IPS-20b (cell line): ENCODE measurements around the gene SEL1L3.

Experiments
- H3K27ac ChIP-seq: one replicate; pipeline ENCODE4 v1.5.1; 2013; ENCODE audit warnings: low read length
- H3K27me3 ChIP-seq: 2 replicates; pipeline ENCODE4 v1.6.1; 2013; ENCODE audit warnings: mild to moderate bottlenecking, low read length, inconsistent platforms; ENCODE audit not compliant: insufficient read depth
- H3K36me3 ChIP-seq: 2 replicates; pipeline ENCODE4 v1.6.1; 2013; ENCODE audit warnings: low read depth, mild to moderate bottlenecking, inconsistent platforms, low read length, moderate library complexity; ENCODE audit not compliant: insufficient read depth
- H3K4me1 ChIP-seq: 2 replicates; pipeline ENCODE4 v1.6.1; 2013; ENCODE audit warnings: mild to moderate bottlenecking, control low read depth, inconsistent platforms, low read length, moderate library complexity; ENCODE audit not compliant: insufficient read depth
- H3K4me3 ChIP-seq: 2 replicates; pipeline ENCODE4 v1.5.1; 2013; ENCODE audit warnings: mild to moderate bottlenecking, low read length, inconsistent platforms
- H3K9ac ChIP-seq: 2 replicates; pipeline ENCODE4 v1.6.1; 2013; ENCODE audit warnings: low read depth, mild to moderate bottlenecking, inconsistent platforms, low read length, moderate library complexity
- H3K9me3 ChIP-seq: 2 replicates; pipeline ENCODE4 v1.6.1; 2013; ENCODE audit warnings: mild to moderate bottlenecking, low read depth, low read length, inconsistent platforms; ENCODE audit not compliant: insufficient read depth

SEL1L3 gene

GRCh38 chr4:25753239-25753638 is 109.5 kb downstream of the SEL1L3 start:
- no peak overlapping the region for H3K27ac ChIP-seq
- H3K27me3 ChIP-seq, result no peaks in the 10 kb centered on the region
- H3K9me3 ChIP-seq, result no peaks in the 10 kb centered on the region
- no peaks in the 10 kb centered on the region for H3K4me1 ChIP-seq
- H3K36me3 ChIP-seq, result peaks cover 21% of the 10 kb centered on the region
- no peak overlapping the region for H3K4me3 ChIP-seq
- H3K9ac ChIP-seq, result no peak overlapping the region

GRCh38 chr4:25750874-25751273 is 111.9 kb downstream of the SEL1L3 start:
- H3K4me1 ChIP-seq, result no peaks in the 10 kb centered on the region
- H3K27ac ChIP-seq, result no peak overlapping the region
- H3K27me3 ChIP-seq, result no peaks in the 10 kb centered on the region
- H3K9ac ChIP-seq, result no peak overlapping the region
- no peak overlapping the region for H3K4me3 ChIP-seq
- H3K9me3 ChIP-seq, result no peaks in the 10 kb centered on the region
- H3K36me3 ChIP-seq, result peaks cover 4% of the 10 kb centered on the region

GRCh38 chr4:25749150-25749794 is 113.5 kb downstream of the SEL1L3 start:
- Histone ChIP-seq H3K9ac (no peak overlapping the region), H3K4me1 (no peaks in the 10 kb centered on the region), H3K9me3 (no peaks in the 10 kb centered on the region), H3K36me3 (no peaks in the 10 kb centered on the region), H3K4me3 (no peak overlapping the region), H3K27ac (no peak overlapping the region), H3K27me3 (no peaks in the 10 kb centered on the region)

GRCh38 chr4:25743971-25744370 is 118.8 kb downstream of the SEL1L3 start:
- Histone ChIP-seq H3K9ac (no peak overlapping the region), H3K27ac (no peak overlapping the region), H3K4me1 (no peaks in the 10 kb centered on the region)

GRCh38 chr4:25729564-25729963 is 133.2 kb downstream of the SEL1L3 start:
- Histone ChIP-seq H3K27ac (no peak overlapping the region), H3K36me3 (no peaks in the 10 kb centered on the region), H3K9me3 (no peaks in the 10 kb centered on the region), H3K27me3 (no peaks in the 10 kb centered on the region), H3K9ac (no peak overlapping the region), H3K4me3 (no peak overlapping the region), H3K4me1 (no peaks in the 10 kb centered on the region)

More at GRCh38 chr4:25743971-25744370, 118.8 kb downstream of the SEL1L3 start:
- H3K9me3 ChIP-seq, result no peaks in the 10 kb centered on the region
- H3K4me3 ChIP-seq, result no peak overlapping the region
- no peaks in the 10 kb centered on the region for H3K27me3 ChIP-seq
- no peaks in the 10 kb centered on the region for H3K36me3 ChIP-seq

- no peaks in the 10 kb centered on the region for H3K27me3 ChIP-seq
- no peaks in the 10 kb centered on the region for H3K4me1 ChIP-seq
- H3K27ac ChIP-seq, result no peak overlapping the region
- no peaks in the 10 kb centered on the region for H3K36me3 ChIP-seq
- H3K4me3 ChIP-seq, result no peak overlapping the region
- H3K9me3 ChIP-seq, result no peaks in the 10 kb centered on the region
- H3K9ac ChIP-seq, result no peak overlapping the region
These were observed 133.9 kb downstream of the SEL1L3 start for GRCh38 chr4:25728886-25729285.

- Histone ChIP-seq H3K4me1 (no peaks in the 10 kb centered on the region), H3K27ac (no peak overlapping the region), H3K9ac (no peak overlapping the region), H3K4me3 (no peak overlapping the region), H3K27me3 (no peaks in the 10 kb centered on the region), H3K9me3 (no peaks in the 10 kb centered on the region), H3K36me3 (no peaks in the 10 kb centered on the region)
These were observed 134.9 kb downstream of the SEL1L3 start for GRCh38 chr4:25727711-25728493.

- no peaks in the 10 kb centered on the region for H3K27me3 ChIP-seq
- H3K27ac ChIP-seq, result no peak overlapping the region
- no peaks in the 10 kb centered on the region for H3K36me3 ChIP-seq
- no peaks in the 10 kb centered on the region for H3K9me3 ChIP-seq
- no peak overlapping the region for H3K4me3 ChIP-seq
- no peak overlapping the region for H3K9ac ChIP-seq
- no peaks in the 10 kb centered on the region for H3K4me1 ChIP-seq
These were observed 136.9 kb downstream of the SEL1L3 start for GRCh38 chr4:25725870-25726269.

GRCh38 chr4:25723409-25723808 is 139.4 kb downstream of the SEL1L3 start:
- no peaks in the 10 kb centered on the region for H3K4me1 ChIP-seq

GRCh38 chr4:25722964-25723363 is 139.8 kb downstream of the SEL1L3 start:
- Histone ChIP-seq H3K9ac (no peak overlapping the region), H3K4me3 (no peak overlapping the region), H3K27ac (no peak overlapping the region), H3K36me3 (no peaks in the 10 kb centered on the region), H3K4me1 (no peaks in the 10 kb centered on the region), H3K27me3 (no peaks in the 10 kb centered on the region), H3K9me3 (no peaks in the 10 kb centered on the region)

More at GRCh38 chr4:25723409-25723808, 139.4 kb downstream of the SEL1L3 start:
- no peak overlapping the region for H3K4me3 ChIP-seq
- no peak overlapping the region for H3K9ac ChIP-seq
- no peaks in the 10 kb centered on the region for H3K36me3 ChIP-seq
- H3K9me3 ChIP-seq, result no peaks in the 10 kb centered on the region
- H3K27me3 ChIP-seq, result no peaks in the 10 kb centered on the region
- H3K27ac ChIP-seq, result no peak overlapping the region

- H3K9me3 ChIP-seq, result no peaks in the 10 kb centered on the region
- no peak overlapping the region for H3K9ac ChIP-seq
- no peaks in the 10 kb centered on the region for H3K36me3 ChIP-seq
- H3K4me3 ChIP-seq, result no peak overlapping the region
- no peaks in the 10 kb centered on the region for H3K27me3 ChIP-seq
- H3K27ac ChIP-seq, result no peak overlapping the region
- H3K4me1 ChIP-seq, result no peaks in the 10 kb centered on the region
These were observed 149.0 kb downstream of the SEL1L3 start for GRCh38 chr4:25713812-25714211.

- H3K4me1 ChIP-seq, result no peaks in the 10 kb centered on the region
- no peaks in the 10 kb centered on the region for H3K27me3 ChIP-seq
- no peaks in the 10 kb centered on the region for H3K9me3 ChIP-seq
- no peaks in the 10 kb centered on the region for H3K36me3 ChIP-seq
- H3K9ac ChIP-seq, result no peak overlapping the region
- H3K27ac ChIP-seq, result no peak overlapping the region
- H3K4me3 ChIP-seq, result no peak overlapping the region
These were observed 150.2 kb downstream of the SEL1L3 start for GRCh38 chr4:25712611-25713010.
